ENCODE data around the gene HOXD3.

The HOXD3 gene

DNA sequence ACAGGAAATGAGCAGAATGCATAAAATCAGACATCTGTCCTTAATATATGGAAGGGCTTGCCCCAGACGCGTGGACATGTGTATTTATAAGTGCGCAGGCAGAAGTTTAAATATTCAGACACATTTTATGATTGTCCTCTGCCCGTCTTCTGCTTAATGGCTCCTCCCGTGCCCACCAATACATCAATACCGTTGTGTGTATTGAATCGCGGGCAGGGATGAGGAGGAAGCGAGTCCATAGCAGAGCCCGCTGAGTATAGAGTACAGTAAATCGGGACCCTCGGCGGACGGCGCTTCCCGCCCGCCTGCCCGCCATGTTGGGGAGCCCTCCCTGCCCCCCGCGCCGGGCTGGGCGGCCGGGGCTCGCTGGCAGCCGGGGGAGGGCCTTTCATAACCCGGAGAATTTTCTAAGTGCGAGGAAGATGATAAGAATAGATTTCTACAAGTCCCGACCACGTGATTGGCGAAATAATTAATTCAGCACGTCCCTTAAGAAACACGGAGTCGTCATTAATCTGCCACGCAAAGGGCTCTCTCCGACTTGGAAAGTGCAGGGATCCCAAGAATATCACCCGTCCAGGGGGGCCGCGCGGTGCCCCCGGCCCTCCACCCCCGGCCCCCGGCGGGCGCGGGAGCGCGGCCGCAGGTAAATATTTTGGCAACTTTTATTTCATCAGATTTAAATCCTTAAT is at the start of gene HOXD3:
Gene HOXD3, plus strand, starts transcription at position 501 of the 692 bp plus-strand sequence. CDS start 11,808 bp downstream, outside the sequence.
- DNase-seq (ENCODE audit: low read depth in 3 of 3) = no peak

DNA sequence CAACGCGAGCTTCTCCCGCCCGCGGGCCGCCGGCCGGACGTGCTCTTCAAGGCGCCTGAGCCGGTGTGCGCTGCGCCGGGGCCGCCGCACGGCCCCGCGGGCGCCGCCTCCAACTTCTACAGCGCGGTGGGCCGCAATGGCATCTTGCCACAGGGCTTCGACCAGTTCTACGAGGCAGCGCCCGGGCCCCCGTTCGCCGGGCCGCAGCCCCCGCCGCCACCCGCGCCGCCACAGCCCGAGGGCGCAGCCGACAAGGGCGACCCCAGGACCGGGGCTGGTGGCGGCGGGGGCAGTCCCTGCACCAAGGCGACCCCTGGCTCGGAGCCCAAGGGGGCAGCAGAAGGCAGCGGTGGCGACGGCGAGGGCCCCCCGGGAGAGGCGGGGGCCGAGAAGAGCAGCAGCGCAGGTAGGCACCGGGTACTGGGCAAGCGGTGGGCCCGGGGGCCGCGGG is 49.4 kb upstream of the HOXD3 start:
- DNase-seq (ENCODE audit: low read depth in 3 of 3) = no peak

DNA sequence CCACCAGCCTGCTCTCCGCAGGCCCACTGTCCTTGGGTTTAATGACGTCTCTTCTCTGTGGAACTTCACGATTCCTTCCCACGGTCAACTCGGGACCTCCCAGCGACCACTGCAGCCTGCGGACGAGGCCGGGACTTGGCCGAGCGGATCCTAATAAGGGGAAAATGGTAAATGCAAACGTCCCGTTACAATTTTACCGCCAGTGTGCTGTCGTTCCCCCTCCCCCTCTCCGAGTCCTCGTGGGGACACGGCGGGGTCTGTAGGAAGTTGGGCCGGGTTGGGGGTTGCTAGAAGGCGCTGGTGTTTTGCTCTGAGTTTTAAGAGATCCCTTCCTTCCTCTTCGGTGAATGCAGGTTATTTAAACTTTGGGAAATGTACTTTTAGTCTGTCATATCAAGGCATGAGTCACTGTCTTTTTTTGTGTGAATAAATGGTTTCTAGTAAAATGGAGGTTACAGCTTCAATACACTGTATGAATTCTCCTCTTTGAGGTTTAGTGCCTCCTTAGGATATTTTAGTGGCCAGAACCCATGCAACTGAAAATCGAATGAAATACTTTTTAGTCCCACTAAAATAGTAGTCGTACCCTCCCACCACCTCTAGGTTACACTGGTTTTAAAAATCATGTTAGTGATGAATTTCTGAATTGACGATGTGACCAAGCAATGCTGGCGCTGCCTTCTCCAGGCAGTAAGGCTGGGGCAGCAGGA is 47.8 kb upstream of the HOXD3 start:
- no peak for DNase-seq (ENCODE audit: low read depth in 3 of 3)

DNA sequence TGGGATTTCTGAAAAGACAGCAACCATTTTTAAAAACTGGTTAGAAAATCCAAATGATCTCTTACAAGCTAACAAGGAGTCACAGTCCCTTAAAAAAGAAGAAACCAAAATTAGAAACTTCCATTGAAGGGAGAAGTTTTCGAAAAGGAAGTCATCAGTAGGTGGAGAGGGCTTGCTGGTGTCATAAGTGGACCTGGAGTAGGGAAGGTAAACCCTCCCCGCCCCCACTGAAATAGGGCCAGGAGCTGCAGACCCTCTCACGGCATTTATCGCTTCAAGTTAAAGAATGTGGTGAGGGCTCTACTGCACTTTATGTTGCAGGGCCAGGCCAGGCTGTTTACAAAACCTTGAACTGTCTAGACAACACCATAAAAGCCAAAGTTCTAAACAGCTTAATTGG is 47.2 kb upstream of the HOXD3 start:
- DNase-seq (ENCODE audit: low read depth in 3 of 3) = no peak

DNA sequence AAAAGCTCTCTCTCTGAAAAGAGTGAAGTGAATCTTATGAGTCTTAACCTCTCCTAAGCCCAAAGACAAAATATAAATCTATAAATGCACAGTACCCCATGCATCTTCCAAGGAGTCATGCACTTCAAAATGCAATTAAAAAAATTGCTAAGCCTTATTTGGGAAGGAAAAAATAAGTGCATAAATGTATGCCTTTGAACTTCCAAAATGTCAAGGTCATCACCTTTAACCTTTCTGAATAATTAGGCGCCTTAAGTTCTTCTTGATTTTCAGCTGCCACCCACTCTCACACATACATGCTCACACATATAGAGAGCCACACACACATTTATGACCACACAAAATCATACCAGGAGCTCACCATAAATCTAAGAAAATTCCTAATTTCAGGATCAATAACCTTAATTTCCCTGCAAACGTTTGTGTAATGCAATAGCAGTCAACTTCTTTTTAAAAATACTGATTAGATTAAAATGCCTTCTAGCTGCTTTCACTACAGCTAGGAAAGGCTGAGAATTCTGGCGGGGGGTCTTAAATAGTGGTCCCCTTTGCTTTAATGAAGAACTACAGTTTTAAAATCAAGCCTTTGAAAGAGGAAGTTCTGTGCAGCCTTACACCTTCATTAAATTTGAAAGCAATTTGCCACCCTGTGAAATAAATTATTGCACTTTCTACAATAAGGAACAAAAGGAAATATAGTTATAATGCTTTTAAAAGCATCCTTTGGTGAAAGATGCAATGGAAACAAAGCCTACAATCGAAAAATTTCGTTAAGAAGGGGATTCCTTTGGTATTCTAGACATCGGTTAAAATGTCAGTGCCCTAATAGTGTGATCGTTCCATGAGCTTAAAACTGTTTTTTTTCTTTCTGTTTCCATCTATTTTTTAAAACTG is 46.4 kb upstream of the HOXD3 start:
- no peak for DNase-seq (ENCODE audit: low read depth in 3 of 3)

DNA sequence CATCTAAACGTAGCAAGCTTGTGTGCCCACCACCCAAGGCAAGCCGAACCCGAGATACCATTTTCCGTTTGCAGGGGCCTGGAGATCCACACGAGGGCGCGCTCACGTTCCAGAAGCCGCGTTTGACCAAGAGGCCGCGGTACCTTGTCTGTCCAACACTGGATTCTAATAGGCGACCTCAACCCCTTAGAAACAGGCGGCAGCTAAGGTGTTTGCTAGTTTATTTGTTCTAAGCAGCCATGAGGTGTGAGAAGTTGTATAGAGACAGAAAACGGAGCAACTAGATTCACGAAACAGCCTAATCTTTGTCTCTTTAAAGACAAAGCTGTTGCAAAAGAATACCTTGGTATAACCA is 45.8 kb upstream of the HOXD3 start:
- DNase-seq (ENCODE audit: low read depth in 3 of 3) = no peak

DNA sequence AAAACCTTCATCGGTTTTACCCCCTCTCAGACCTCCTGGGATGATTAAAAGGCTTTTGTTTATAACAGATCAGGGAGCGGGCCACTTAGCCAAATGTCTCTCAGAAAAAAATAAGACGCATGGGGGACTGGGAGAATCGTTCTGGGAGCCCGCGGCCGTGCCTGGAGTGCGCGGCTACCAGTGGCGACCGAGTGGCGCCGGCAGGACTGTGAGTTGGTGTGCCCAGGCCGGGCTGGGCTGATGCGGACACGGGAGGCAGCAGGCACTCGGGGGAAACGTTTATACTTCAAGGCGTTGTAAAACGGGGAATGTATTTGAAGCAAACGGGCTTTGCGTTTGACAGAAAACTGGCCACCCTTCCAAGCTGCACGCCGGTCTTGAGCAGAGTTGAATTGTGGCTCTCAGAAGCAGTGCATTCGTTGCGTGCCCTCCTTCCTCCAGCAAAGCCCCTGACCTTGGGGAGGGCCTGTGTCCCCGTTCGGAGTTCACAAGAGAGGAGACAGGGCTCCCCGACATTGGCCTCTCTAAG is 45.2 kb upstream of the HOXD3 start:
- DNase-seq (ENCODE audit: low read depth in 3 of 3) = no peak

DNA sequence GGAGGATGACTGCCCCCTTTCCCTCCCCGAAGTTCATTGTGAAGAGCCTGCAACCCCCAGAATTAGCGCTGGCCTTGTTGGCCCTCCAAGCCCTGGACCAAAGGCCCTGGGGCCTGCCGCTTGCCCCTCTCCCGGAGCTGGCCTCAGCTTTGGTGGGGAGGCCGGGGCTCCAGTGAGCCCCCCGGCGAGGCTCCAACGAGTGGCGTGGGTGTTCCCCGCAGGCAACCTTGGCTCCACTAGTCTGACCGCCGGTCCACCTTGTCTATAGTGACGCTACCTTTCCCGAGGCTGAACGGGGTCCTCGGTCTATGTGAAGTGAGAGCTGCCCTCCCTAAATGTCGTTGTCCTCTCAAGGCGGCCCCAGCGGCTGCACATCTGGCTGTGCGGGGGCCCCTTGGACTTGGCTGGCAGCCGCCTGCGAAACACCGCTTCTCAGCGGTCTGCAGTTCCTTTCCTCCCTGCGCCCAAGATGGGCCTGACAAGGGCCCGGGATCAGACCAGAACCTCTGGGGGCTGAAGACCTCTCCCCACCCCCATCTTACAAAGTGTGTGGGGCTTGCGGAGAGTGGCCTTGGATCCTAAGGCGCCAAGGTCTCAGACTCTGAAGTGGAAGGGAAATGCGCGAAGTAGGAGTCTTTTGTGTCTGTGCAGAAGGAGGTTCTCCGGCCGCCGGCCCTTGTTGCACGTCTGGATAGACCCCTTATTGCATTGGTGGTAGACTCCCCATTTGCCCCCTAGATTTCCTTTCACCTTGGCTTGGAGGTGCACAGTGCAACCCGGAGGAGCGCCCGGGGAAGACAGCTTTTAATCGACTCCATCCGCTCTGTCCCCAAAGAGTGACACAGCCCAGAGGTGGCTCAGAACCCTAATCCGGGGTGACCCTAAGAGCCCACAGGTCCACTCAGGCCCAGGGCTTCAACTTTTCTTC is 44.5 kb upstream of the HOXD3 start:
- DNase-seq (ENCODE audit: low read depth in 3 of 3) = no peak

DNA sequence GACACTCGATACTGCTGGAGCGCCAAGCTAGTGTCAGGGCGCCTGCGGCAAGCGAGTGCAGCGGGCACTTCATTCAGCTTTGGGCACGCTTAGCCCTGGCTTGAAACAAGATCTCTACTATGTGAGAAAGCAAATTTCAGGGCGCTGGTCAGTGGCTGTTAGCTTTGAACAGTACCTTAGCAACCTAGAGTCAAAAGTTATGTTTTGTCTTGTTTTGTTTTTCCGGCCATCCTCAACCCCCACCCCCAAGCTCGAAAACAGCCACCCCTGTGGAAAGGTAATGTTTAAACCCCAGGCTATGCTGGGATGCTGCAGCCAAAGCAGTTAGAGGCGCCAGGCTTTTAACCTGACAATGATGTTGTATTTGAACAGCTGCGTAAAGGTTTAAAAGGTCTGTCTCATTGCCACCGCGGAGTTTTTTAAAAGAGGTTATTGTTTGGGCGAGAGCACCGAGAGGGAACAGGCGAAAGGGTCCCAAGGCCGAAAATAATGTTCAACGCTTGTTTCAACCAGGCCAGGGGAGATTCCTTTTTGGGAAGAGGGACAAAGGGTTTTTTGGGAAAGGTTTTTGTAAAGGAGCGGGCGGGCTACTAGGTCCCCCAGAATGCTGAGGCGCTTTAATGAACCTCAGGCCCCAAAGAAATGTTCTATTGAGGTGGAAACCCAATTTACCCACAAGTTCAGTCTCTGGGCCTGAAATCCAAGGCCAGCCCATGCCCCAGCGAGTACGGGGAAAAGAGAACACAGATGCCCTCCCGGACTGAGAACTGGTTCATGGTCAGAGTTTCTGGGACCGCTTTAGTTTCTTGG is 42.8 kb upstream of the HOXD3 start:
- no peak for DNase-seq (ENCODE audit: low read depth in 3 of 3)

DNA sequence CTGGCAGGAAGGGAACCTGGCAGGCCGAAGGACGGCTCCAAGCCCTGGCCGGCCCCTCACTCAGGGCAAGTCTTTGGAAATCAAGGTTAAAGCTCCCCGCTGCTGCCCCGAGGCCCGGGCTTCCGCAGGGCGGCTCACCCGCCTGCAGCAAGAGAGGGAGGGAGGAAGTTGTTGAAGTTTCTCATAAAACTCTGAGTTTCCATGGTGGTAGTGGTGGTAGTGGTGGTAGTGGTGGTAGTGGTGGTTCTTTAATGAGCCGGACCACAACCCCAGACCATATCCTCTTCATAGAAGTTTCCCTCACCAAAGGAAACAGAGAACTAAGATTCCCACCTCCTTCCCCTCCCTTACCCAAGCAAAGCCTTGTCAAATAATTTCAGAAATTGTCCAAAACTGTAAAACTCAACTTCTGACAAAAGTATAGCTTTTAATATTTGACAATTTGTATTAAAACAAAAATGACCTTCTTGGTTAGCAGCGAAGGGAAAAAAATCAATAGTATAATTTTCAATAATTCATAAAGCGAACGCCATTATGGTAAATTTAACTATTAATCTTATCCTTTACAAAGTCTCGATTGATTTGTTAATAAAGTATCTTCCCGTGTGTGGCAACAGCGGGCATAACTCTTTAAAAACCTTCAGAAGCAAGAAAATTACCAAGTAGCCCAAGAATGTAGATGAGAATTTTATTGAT is 42.0 kb upstream of the HOXD3 start:
- DNase-seq (ENCODE audit: low read depth in 3 of 3) = no peak

DNA sequence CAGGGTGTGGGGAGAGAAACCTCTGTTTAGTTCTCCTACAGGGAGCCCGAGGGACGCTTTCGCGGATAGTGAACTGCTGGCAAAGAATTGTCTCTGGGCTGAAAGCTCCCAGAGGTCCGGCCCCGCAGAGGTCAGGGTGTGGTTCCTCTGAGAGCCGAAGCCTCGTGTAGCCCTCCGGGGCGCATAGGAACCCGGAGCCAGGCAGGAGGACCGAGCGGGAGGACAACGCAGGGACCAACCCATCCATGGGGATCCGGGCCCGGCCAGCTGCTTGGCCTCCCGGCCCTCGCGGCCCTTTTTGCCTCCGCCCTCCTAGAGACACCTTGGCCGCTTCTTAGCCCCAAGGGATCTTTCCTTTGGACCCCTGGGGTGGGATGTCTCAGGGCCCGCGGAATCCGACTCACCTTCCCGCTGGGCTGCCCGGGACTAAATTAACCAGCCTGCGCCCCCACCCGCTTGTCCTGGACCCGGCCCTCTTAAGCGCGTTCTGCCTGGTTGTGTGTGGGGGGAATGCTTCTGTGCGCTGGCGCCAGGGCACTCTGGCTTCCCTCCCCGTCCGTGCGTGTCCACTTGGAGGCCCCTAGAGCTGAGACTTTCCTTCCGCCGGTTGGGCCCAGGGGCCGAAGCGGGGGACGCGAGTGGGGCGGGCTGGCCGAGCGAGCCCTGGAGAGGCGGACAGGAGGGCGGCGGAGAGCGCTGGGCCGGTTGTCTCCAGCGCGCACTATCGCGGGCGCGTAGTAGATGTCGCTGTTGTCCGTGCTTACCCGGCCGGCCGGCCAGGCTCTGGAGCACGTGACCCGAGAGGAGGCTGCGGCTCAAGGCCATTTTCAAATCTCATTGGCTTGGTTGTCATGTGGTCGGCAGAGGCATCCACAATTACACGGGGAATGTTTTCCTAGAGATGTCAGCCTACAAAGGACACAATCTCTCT is 41.0 kb upstream of the HOXD3 start, which contains the start of gene HOXD10:
Gene HOXD10, plus strand, starts transcription at position 896 of the 931 bp plus-strand sequence. CDS start 56 bp downstream, outside the sequence.
- DNase-seq (ENCODE audit: low read depth in 3 of 3) = no peak

DNA sequence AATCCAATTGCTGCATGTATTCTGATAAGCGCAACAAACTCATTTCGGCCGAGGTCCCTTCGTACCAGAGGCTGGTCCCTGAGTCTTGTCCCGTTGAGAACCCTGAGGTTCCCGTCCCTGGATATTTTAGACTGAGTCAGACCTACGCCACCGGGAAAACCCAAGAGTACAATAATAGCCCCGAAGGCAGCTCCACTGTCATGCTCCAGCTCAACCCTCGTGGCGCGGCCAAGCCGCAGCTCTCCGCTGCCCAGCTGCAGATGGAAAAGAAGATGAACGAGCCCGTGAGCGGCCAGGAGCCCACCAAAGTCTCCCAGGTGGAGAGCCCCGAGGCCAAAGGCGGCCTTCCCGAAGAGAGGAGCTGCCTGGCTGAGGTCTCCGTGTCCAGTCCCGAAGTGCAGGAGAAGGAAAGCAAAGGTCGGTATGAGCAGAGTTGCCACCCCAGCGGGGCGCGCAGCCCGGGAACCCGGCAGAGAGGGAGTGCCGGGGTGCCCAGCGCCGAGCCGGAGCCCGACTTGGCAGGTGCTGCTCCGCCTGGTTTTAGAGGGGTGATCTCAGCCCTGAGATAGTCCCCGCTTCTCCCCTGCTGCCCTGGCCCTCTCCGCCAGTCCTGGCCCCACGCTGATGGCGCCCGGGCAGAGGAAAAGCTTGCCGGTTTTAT is 39.8 kb upstream of the HOXD3 start:
- no peak for DNase-seq (ENCODE audit: low read depth in 3 of 3)

DNA sequence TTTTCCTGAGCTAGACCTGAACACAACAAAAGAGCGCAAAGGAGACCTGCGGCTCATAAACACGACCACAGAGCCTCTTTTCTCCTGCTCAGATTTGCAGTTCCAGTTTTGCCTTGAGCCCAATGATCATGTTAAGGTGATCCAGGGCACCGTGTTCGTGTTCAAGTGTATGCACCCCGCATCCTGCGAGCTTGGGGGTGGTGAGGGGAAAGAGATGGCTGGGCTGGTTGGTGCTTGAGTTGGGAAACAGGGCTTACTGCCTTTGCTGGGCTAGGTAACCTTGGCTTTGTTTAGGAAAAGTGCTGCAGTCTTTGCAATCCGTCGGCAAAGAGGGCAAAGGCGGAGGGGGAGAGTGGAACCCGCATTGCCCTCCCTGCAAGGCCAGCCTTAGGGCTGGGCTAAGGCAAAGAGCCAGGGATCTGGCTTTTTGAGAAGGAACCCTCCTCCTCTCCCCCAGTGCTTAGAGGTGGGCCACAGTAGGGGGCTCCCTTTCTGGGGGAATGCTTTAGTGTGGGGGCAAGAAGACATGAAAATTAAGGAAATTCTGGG is 39.2 kb upstream of the HOXD3 start:
- no peak for DNase-seq (ENCODE audit: low read depth in 3 of 3)

DNA sequence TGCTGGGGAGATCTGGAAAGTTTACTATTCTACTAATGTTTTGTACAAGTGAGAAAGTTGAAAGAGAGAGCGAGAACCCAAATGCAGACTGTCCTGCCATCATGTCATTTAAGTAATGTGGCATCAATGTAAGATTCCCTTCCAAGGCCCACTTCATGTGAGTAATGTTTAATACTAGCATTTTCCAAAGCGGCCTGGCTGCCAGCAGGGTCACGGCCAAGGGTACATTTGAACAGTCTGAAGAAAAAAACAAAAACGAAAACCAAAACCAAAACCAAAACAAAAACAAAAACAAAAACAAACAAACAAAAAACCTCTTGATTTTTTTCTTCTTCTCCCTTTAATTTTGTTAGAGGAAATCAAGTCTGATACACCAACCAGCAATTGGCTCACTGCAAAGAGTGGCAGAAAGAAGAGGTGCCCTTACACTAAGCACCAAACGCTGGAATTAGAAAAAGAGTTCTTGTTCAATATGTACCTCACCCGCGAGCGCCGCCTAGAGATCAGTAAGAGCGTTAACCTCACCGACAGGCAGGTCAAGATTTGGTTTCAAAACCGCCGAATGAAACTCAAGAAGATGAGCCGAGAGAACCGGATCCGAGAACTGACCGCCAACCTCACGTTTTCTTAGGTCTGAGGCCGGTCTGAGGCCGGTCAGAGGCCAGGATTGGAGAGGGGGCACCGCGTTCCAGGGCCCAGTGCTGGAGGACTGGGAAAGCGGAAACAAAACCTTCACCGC is 38.3 kb upstream of the HOXD3 start:
- no peak for DNase-seq (ENCODE audit: low read depth in 3 of 3)

DNA sequence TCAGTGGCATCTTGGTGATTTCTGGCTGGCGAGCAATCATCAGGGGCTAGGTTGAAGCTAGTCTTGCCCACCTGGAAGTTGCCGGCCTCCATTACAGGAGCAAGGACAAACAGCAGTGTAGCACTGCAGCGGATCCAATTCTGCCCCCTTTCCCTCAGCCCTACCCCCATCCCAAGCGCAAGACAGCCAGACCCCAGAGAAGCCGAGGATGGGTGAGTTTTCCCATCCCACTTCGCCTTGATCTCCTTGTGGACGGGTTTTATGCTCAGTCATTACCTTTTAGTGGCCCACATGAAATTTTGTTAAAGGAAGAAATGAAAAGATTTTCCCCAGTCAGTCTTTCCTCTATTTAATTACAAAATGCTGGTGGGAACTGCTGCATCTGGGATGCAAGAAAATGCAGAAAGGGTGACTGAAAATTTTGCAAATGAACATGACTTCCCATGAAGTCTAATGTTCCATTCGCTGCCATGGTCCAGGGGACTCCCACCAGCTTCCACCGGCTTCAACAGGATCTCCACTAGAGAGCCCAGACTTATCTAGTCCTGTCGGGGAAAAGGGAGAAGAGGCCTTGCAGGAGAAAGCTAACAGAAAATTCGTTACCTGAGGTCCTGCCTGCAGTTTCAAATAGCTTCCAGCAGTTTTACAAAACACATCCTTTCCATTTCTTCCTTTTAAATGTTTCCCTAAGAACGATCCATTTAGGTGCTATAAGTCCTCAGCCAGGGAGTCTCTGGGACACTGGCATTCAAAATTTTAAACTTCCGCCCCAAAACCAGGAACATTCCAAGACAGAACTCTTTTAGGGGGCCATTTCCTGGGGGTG is 36.5 kb upstream of the HOXD3 start:
- DNase-seq (ENCODE audit: low read depth in 3 of 3) = no peak
